ENCODE data around the gene SLC18B1. TPM values are rescaled to one million over a fixed set of nuclear protein-coding genes. Genes with fewer than 3 reads are reported as not detected.

SLC18B1 gene
- total and polyA plus RNA-seq, 2 of the 13 experiments (the other 11 are each of a cell fraction or from before 2014, with no cell fraction given): 11.4 to 13.8 TPM

- no peak for TF ChIP-seq ZUFSP (CRISPR knock-in tag; IDR thresholded peaks at IDR 0.05; ENCODE audit: borderline replicate concordance)
- peak; percentile 47; the same call in 1 of the 2 replicates for TF ChIP-seq RBFOX2 (IDR thresholded peaks at IDR 0.05; ENCODE audit: low read depth, low read length)
- no peak for TF ChIP-seq GATA4 (IDR thresholded peaks at IDR 0.05; ENCODE audit: borderline replicate concordance, low read depth)
- TF ChIP-seq TBX3 (IDR thresholded peaks at IDR 0.05; ENCODE audit: borderline replicate concordance): no peak
- 0 out of 2 replicates have a peak, but pooled peaks have one; percentile 18 for TF ChIP-seq ZNF564 (CRISPR knock-in tag; IDR thresholded peaks at IDR 0.05)
- TF ChIP-seq POLR2A (IDR thresholded peaks at IDR 0.05; ENCODE audit: insufficient read depth in 1 of 2, low read depth in 2 of 2, low read length in 2 of 2): peak in 1 of 2 experiments; percentile 61; a peak in 3 of 4 replicates
- TF ChIP-seq REPIN1 (CRISPR knock-in tag; IDR thresholded peaks at IDR 0.05; ENCODE audit: borderline replicate concordance, low read depth): peak; percentile 37; the same call in 1 of the 2 replicates
- peak; percentile 54; the same call in 1 of the 2 replicates for TF ChIP-seq ZNF501 (CRISPR knock-in tag; IDR thresholded peaks at IDR 0.05)
These were observed 19.3 kb upstream of the SLC18B1 start (continued) for GRCh38 chr6:132817554-132818403.

DNA sequence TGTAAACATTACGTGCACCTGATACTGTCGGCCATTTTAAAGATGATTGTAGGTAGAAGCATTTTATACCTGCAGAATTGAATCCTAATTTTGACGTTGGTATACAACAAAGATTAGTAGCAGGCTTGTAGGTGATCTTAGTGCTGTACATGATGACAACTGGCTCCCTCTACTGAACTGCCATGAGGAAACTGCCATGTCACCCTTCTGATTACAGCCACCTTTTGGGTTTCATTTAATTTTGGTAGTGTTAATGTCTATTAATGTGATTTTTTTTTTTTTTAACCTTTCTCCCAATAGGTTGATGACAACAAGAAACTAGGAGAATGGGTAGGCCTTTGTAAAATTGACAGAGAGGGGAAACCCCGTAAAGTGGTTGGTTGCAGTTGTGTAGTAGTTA lies 18.2 kb upstream of the SLC18B1 start:
- no TSS peak for BruUV-seq (replicated peaks)
- in situ Hi-C loops (cut with HindIII; ENCODE audit: extremely low pct_ligation_motif_present, low pct_unique_long_range_greater_than_20kb) (no loop called here), intact Hi-C loops (cut with micrococcal nuclease; ENCODE audit: unreplicated experiment) (loop anchor here (10.0 kb wide), 1 partner anchor 862 kb away; the partner anchor contains the start of gene CCN2)
- ChIA-PET POLR2A (interaction anchor here (9.0 kb wide), 1 partner anchor 17 kb away, joined by 96 read pairs; the partner anchor contains the start of gene SLC18B1), CTCF (ENCODE audit: low intra/inter-chr PET ratio, low total read pairs) (no interaction called here)
- Histone ChIP-seq H4K20me1 (ENCODE audit: insufficient read depth, low read length) (peaks cover 54% of the 10 kb centered on the region), H3K27me3 (ENCODE audit: control insufficient read depth in 1 of 2, insufficient read depth in 2 of 2, low read length in 2 of 2) (no peaks in the 10 kb centered on the region; a peak in 1 of 5 replicates), H3K9me3 (ENCODE audit: low read length) (no peaks in the 10 kb centered on the region), H2AFZ (ENCODE audit: low read length) (no peak overlapping the region), H3K36me3 (replicated peaks in 1 of 2; ENCODE audit: control insufficient read depth in 1 of 2, insufficient read depth in 2 of 2, low read length in 2 of 2) (peaks cover 9 to 39% of the 10 kb centered on the region in 2 experiments), H3K9ac (ENCODE audit: insufficient read depth, low read depth, low read length) (peak overlapping the region; percentile 98; the same call in 1 of the 2 replicates), H3K4me3 (replicated peaks in 1 of 3; ENCODE audit: insufficient read depth in 1 of 3, low read depth in 2 of 3, low read length in 3 of 3) (peak overlapping the region; percentile 19 to 99 (median 96); a peak in 3 of 6 replicates), H3K4me1 (ENCODE audit: insufficient read depth, low read length) (peaks cover 52% of the 10 kb centered on the region), H3K4me2 (ENCODE audit: low read depth, low read length) (peak overlapping the region; percentile 81), H3K27ac (ENCODE audit: extremely low read length, insufficient read depth, low read length) (peak overlapping the region; percentile 24), H3K79me2 (ENCODE audit: insufficient read depth, low read length) (peaks cover 28% of the 10 kb centered on the region)
- ATAC-seq: no peak
- peak; percentile 5 for DNase-seq (ENCODE audit: low spot score)
- FAIRE-seq: no peak
- 57% methylated on average over 4 of the region's 4 CpGs for WGBS (ENCODE audit: low lambda C conversion rate)
- TF ChIP-seq TAF1 (CRISPR knock-in tag; IDR thresholded peaks at IDR 0.05) (no peak), ZNF788 (CRISPR knock-in tag; IDR thresholded peaks at IDR 0.05; ENCODE audit: borderline replicate concordance) (no peak), NBN (conservative IDR thresholded peaks at IDR 0.05) (no peak), ZNF510 (CRISPR knock-in tag; IDR thresholded peaks at IDR 0.05; ENCODE audit: low read depth) (no peak), ZNF749 (CRISPR knock-in tag; IDR thresholded peaks at IDR 0.05; ENCODE audit: borderline replicate concordance) (0 out of 2 replicates have a peak, but pooled peaks have one; percentile 44), POLR2G (IDR thresholded peaks at IDR 0.05; ENCODE audit: low read depth, low read length) (0 out of 2 replicates have a peak, but pooled peaks have one; percentile 21), NFE2L2 (IDR thresholded peaks at IDR 0.05; ENCODE audit: low read length) (peak; percentile 69; the same call in 1 of the 2 replicates), AFF4 (CRISPR knock-in tag; IDR thresholded peaks at IDR 0.05) (0 out of 2 replicates have a peak, but pooled peaks have one; percentile 41)
- TF ChIP-seq, protein P1, sequence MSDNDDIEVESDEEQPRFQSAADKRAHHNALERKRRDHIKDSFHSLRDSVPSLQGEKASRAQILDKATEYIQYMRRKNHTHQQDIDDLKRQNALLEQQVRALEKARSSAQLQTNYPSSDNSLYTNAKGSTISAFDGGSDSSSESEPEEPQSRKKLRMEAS (IDR thresholded peaks at IDR 0.05): 0 out of 2 replicates have a peak, but pooled peaks have one; percentile 23

Data from HepG2 (cell line).